K562 (cell line): ENCODE results near the gene RGS19. TPM values are rescaled to one million over a fixed set of nuclear protein-coding genes. Genes with fewer than 3 reads are reported as not detected.
A peak's percentile ranks its signal among the peaks of the same experiment; 100 is the strongest.

Experiments used
- ARNT ChIP-seq, 2 experiments: fragments of 450-650 bp; IDR thresholded peaks; 2 replicates each; pipeline ENCODE4 v1.6.1; 2016; ENCODE audit warnings: mild to moderate bottlenecking in 1 of 2
- ATF1 ChIP-seq, 2 experiments: fragments of 450-650 bp in 1 of 2; IDR thresholded peaks; 2 replicates each; pipeline ENCODE4 v1.6.1; 2016; ENCODE audit warnings: missing compliant biosample characterization in 1 of 2, missing genetic modification characterization in 1 of 2
- CHD2 ChIP-seq: IDR thresholded peaks from 2 replicates; pipeline ENCODE4 v1.6.1; 2011; ENCODE audit warnings: low read depth, low read length
- FOXM1 ChIP-seq, 2 experiments: fragments of 450-650 bp in 1 of 2; sonication (generic) in 1 of 2; formaldehyde crosslinking in 1 of 2; IDR thresholded peaks; 2 replicates each; pipeline versions ENCODE4 v1.6.1 to v1.9.0; 2017 to 2022; ENCODE audit warnings: low read depth in 2 of 2, mild to moderate bottlenecking in 2 of 2, missing genetic modification reagents in 1 of 2, moderate library complexity in 1 of 2
- GABPB1 ChIP-seq: sonication (generic); formaldehyde crosslinking; IDR thresholded peaks from 2 replicates; pipeline ENCODE4 v1.8.0; 2022; ENCODE audit warnings: mild to moderate bottlenecking, missing genetic modification reagents
- GTF3C2 ChIP-seq: IDR thresholded peaks from 3 replicates; pipeline ENCODE4 v1.6.1; 2011; ENCODE audit warnings: borderline replicate concordance, mild to moderate bottlenecking, moderate library complexity; ENCODE audit not compliant: insufficient read length; ENCODE audit errors: extremely low read depth
- MAFF ChIP-seq: IDR thresholded peaks from 2 replicates; pipeline ENCODE4 v1.6.1; 2012; ENCODE audit warnings: low read length, improper control_type of control experiment
- MYBL2 ChIP-seq, 2 experiments: fragments of 450-650 bp in 1 of 2; sonication (generic) in 1 of 2; formaldehyde crosslinking in 1 of 2; IDR thresholded peaks; 2 replicates each; pipeline versions ENCODE4 v1.6.1 to v1.8.1; 2017 to 2022; ENCODE audit warnings: borderline replicate concordance in 1 of 2, inconsistent platforms in 1 of 2, low read depth in 1 of 2, mild to moderate bottlenecking in 1 of 2, missing genetic modification reagents in 1 of 2, moderate library complexity in 1 of 2
- NCOR1 ChIP-seq: fragments of 450-650 bp; IDR thresholded peaks from 2 replicates; pipeline ENCODE4 v1.6.1; 2016; ENCODE audit warnings: mild to moderate bottlenecking, moderate library complexity
- OTX1 ChIP-seq: fragments of 450-650 bp; formaldehyde crosslinking; IDR thresholded peaks from 2 replicates; pipeline ENCODE4 v1.4.0; 2022; ENCODE audit warnings: mild to moderate bottlenecking
- PHF20 ChIP-seq: fragments of 450-650 bp; IDR thresholded peaks from 2 replicates; pipeline ENCODE4 v1.6.1; 2018; ENCODE audit not compliant: partially characterized antibody
- SMAD1 ChIP-seq: fragments of 150-350 bp; IDR thresholded peaks from 2 replicates; pipeline ENCODE4 v1.6.1; 2014; ENCODE audit warnings: low read length, low read depth; ENCODE audit not compliant: partially characterized antibody
- SMARCA4 ChIP-seq: fragments of 450-650 bp; IDR thresholded peaks from 2 replicates; pipeline ENCODE4 v1.6.1; 2016
- SRF ChIP-seq, 2 experiments: fragments of 250-450, 450-650 bp in 1 of 2; sonication (Bioruptor Pico) in 1 of 2; sonication (generic) in 1 of 2; formaldehyde crosslinking; IDR thresholded peaks; 2 replicates each; pipeline versions ENCODE4 v1.5.0 to v1.5.1; 2020 to 2022; ENCODE audit warnings: mild to moderate bottlenecking in 1 of 2, missing genetic modification reagents in 1 of 2
- SUPT5H ChIP-seq: fragments of 450-650 bp; IDR thresholded peaks from 2 replicates; pipeline ENCODE4 v1.6.1; 2016
- ZEB2 ChIP-seq: fragments of 450-650 bp; IDR thresholded peaks from 2 replicates; pipeline ENCODE4 v1.6.1; 2016
- ZNF124 ChIP-seq: sonication (generic); formaldehyde crosslinking; IDR thresholded peaks from 2 replicates; pipeline ENCODE4 v1.8.1; 2022; ENCODE audit warnings: missing genetic modification reagents
- ZNF165 ChIP-seq: fragments of 250-450 bp; sonication (Bioruptor Pico); IDR thresholded peaks from 2 replicates; pipeline ENCODE4 v1.4.0; 2020; ENCODE audit warnings: borderline replicate concordance
- ZNF174 ChIP-seq: fragments of 250-450 bp; sonication (Bioruptor Pico); IDR thresholded peaks from 2 replicates; pipeline ENCODE4 v1.4.0; 2020; ENCODE audit warnings: mild to moderate bottlenecking
- ZNF24 ChIP-seq: fragments of 450-650 bp; IDR thresholded peaks from 2 replicates; pipeline ENCODE4 v1.6.1; 2016
- ZNF444 ChIP-seq: fragments of 250-450 bp; sonication (Bioruptor Pico); IDR thresholded peaks from 2 replicates; pipeline ENCODE4 v1.4.0; 2020; ENCODE audit warnings: mild to moderate bottlenecking, moderate library complexity
- ZNF766 ChIP-seq: fragments of 200-800 bp; sonication (Bioruptor generic); conservative IDR thresholded peaks from 2 replicates; pipeline ENCODE4 v1.6.1; 2016; ENCODE audit warnings: missing genetic modification characterization, missing compliant biosample characterization
- polyA plus RNA-seq, 8 experiments: library from polyadenylated mRNA; depleted of rRNA in 4 of 8; stranded (reverse) in 5 of 8; unstranded in 3 of 8; fragments of >200 nt; fragmentation: Nextera tagmentation in 2 of 8; fragmentation: Illumina TruSeq in 1 of 8; extraction: Ambion mirVana in 2 of 8; extraction: Trizol in 1 of 8; gene quantifications; 2 replicates each; pipeline versions ENCODE4 v1.2.1 to v1.2.3, GENCODE V29; 2011 to 2014; ENCODE audit warnings: inconsistent platforms in 1 of 8, missing spikeins in 1 of 8
- total RNA-seq, 7 experiments: library from RNA; depleted of rRNA in 6 of 7; stranded (reverse); fragments of >200 nt in 6 of 7; fragmentation: Illumina TruSeq in 2 of 7; extraction: Trizol in 2 of 7; gene quantifications; 2 replicates each; pipeline versions ENCODE4 v1.2.1 to v1.2.3, GENCODE V29; 2011 to 2021; ENCODE audit warnings: low replicate concordance in 1 of 7
- TF ChIP-seq, protein P1 (sequence below): sonication (generic); formaldehyde crosslinking; IDR thresholded peaks from 2 replicates; pipeline ENCODE4 v1.8.1; 2022; ENCODE audit warnings: missing genetic modification reagents
- TF ChIP-seq, protein P2 (sequence below): fragments of 450-650 bp; formaldehyde crosslinking; IDR thresholded peaks from 2 replicates; pipeline ENCODE4 v1.4.0; 2020; ENCODE audit warnings: mild to moderate bottlenecking, moderate library complexity

RGS19 gene
- total and polyA plus RNA-seq, 9 of the 15 experiments (the other 6 are each of a cell fraction or from before 2014, with no cell fraction given) = 0.41 to 23.7 (median 14.6) TPM

- TF ChIP-seq, protein P1, sequence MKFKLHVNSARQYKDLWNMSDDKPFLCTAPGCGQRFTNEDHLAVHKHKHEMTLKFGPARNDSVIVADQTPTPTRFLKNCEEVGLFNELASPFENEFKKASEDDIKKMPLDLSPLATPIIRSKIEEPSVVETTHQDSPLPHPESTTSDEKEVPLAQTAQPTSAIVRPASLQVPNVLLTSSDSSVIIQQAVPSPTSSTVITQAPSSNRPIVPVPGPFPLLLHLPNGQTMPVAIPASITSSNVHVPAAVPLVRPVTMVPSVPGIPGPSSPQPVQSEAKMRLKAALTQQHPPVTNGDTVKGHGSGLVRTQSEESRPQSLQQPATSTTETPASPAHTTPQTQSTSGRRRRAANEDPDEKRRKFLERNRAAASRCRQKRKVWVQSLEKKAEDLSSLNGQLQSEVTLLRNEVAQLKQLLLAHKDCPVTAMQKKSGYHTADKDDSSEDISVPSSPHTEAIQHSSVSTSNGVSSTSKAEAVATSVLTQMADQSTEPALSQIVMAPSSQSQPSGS (CRISPR knock-in tag) = no peak
- TF ChIP-seq OTX1 (CRISPR knock-in tag) (peak; percentile 69; the same call in 1 of the 2 replicates), ZNF174 (no peak; the same call in 1 of the 2 replicates), GABPB1 (CRISPR knock-in tag) (peak; percentile 85), SUPT5H (peak; percentile 84), NCOR1 (no peak), SRF (CRISPR knock-in tag; IDR thresholded peaks at IDR 0.05) (0 out of 4 replicates have a peak, but pooled peaks of 1 of the 2 experiments have one; percentile 57), ZNF165 (CRISPR knock-in tag) (0 out of 2 replicates have a peak, but pooled peaks have one; percentile 28), ZNF124 (CRISPR knock-in tag) (no peak), ARNT (IDR thresholded peaks at IDR 0.05) (no peak), ZNF766 (peak; percentile 98), FOXM1 (IDR thresholded peaks at IDR 0.05; ENCODE audit: low read depth) (no peak), FOXM1 (CRISPR knock-in tag; IDR thresholded peaks at IDR 0.05; ENCODE audit: low read depth) (no peak), CHD2 (0 out of 2 replicates have a peak, but pooled peaks have one; percentile 37), ZEB2 (no peak), PHF20 (peak; percentile 85), ZNF444 (CRISPR knock-in tag) (0 out of 2 replicates have a peak, but pooled peaks have one; percentile 10), MAFF (no peak), SMAD1 (no peak), SMARCA4 (no peak), MYBL2 (IDR thresholded peaks at IDR 0.05; ENCODE audit: low read depth) (no peak), MYBL2 (CRISPR knock-in tag; IDR thresholded peaks at IDR 0.05; ENCODE audit: borderline replicate concordance) (no peak), ATF1 (CRISPR knock-in tag; IDR thresholded peaks at IDR 0.05) (0 out of 2 replicates have a peak, but pooled peaks have one; percentile 37), ATF1 (tag; IDR thresholded peaks at IDR 0.05) (peak; percentile 81), GTF3C2 (no peak), ZNF24 (no peak)
- TF ChIP-seq, protein P2, sequence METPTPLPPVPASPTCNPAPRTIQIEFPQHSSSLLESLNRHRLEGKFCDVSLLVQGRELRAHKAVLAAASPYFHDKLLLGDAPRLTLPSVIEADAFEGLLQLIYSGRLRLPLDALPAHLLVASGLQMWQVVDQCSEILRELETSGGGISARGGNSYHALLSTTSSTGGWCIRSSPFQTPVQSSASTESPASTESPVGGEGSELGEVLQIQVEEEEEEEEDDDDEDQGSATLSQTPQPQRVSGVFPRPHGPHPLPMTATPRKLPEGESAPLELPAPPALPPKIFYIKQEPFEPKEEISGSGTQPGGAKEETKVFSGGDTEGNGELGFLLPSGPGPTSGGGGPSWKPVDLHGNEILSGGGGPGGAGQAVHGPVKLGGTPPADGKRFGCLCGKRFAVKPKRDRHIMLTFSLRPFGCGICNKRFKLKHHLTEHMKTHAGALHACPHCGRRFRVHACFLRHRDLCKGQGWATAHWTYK (CRISPR knock-in tag) = peak; percentile 97
These were observed 16.5 kb downstream of the RGS19 start, which contains the start of gene TCEA2 (continued) for GRCh38 chr20:64062596-64063388.
